K562 (cell line): ENCODE data around the gene CYB5D1. TPM values are rescaled to one million over a fixed set of nuclear protein-coding genes. Genes with fewer than 3 reads are reported as not detected.

ENCODE experiments used
- ATAC-seq: fragments of 200-7000 bp; cut with Tn5 transposase; 3 replicates; pipeline ENCODE4 v1.9.1; 2020; ENCODE audit warnings: moderate library complexity
- BruUV-seq: library from RNA; stranded (reverse); fragments of 400-500 nt; replicated peaks from 2 replicates; lab custom pipeline; 2021; lab: Mats Ljungman, UMichigan
- CTCF ChIA-PET: fragments of 300-600 bp; formaldehyde crosslinking; extraction: SDS; loops from one replicate; lab custom pipeline; 2021; ENCODE audit warnings: low intra/inter-chr PET ratio; lab: Yijun Ruan, JAX
- POLR2A ChIA-PET: fragments of 300-600, 350-650 bp; sonication (Branson Sonifier 250); formaldehyde crosslinking; extraction: SDS; loops from one replicate; lab custom pipeline; 2021; ENCODE audit warnings: antibody characterized with exemption, inconsistent platforms; lab: Yijun Ruan, JAX
- DNase-seq, 4 experiments: peaks; one replicate each; pipeline versions ENCODE4 v3.0.0 to v3.0.0-alpha.2; 2011 to 2018; ENCODE audit warnings: low spot score in 3 of 4, mixed read lengths in 3 of 4; ENCODE audit errors: extremely low read depth in 1 of 4
- FAIRE-seq: peaks from 2 replicates; lab custom pipeline; 2011; peaks lifted over from hg19 to GRCh38; lab: Jason Lieb, UNC
- H2AFZ ChIP-seq: 2 replicates; pipeline ENCODE4 v1.6.0; 2011; ENCODE audit warnings: low read depth, low read length, control low read depth, inconsistent platforms
- H3K27ac ChIP-seq: fragments of 200-600 bp; 3 replicates; pipeline ENCODE4 v1.8.0; 2011; ENCODE audit warnings: low read depth, mild to moderate bottlenecking, control low read depth, inconsistent platforms, low read length, moderate library complexity, mixed read lengths; ENCODE audit errors: extremely low read depth
- H3K27me3 ChIP-seq, 2 experiments: fragments of 300-600 bp in 1 of 2; 2 replicates in 1 of 2; 3 replicates in 1 of 2; pipeline versions ENCODE4 v1.6.0 to v1.8.0; 2011; ENCODE audit warnings: inconsistent platforms in 2 of 2, low read length in 2 of 2, mild to moderate bottlenecking in 1 of 2, mixed read lengths in 1 of 2, moderate library complexity in 1 of 2; ENCODE audit not compliant: control insufficient read depth in 2 of 2, insufficient read depth in 2 of 2
- H3K36me3 ChIP-seq: fragments of 300-600 bp; 3 replicates; pipeline ENCODE4 v1.8.0; 2011; ENCODE audit warnings: mild to moderate bottlenecking, low read length, inconsistent platforms; ENCODE audit not compliant: control insufficient read depth, insufficient read depth
- H3K4me1 ChIP-seq, 2 experiments: fragments of 200-600 bp in 1 of 2; replicated peaks in 1 of 2; 2 replicates in 1 of 2; 3 replicates in 1 of 2; pipeline versions ENCODE4 v1.5.1 to v1.8.0; 2011; ENCODE audit warnings: inconsistent platforms in 2 of 2, low read length in 2 of 2, mild to moderate bottlenecking in 1 of 2, mixed read lengths in 1 of 2, moderate library complexity in 1 of 2; ENCODE audit not compliant: control insufficient read depth in 2 of 2, insufficient read depth in 2 of 2
- H3K4me2 ChIP-seq: 2 replicates; pipeline ENCODE4 v1.6.1; 2011; ENCODE audit warnings: low read length, control low read depth, inconsistent platforms, mixed read lengths; ENCODE audit not compliant: insufficient read depth
- H3K4me3 ChIP-seq: fragments of 200-600 bp; sonication (generic), shearing (Covaris generic); 2 replicates; pipeline ENCODE4 v1.5.1; 2016; ENCODE audit warnings: control low read depth, inconsistent platforms
- H3K79me2 ChIP-seq: fragments of 200-600 bp; 3 replicates; pipeline ENCODE4 v1.8.0; 2011; ENCODE audit warnings: low read length, inconsistent platforms; ENCODE audit not compliant: control insufficient read depth, insufficient read depth
- H3K9ac ChIP-seq, 2 experiments: 2 replicates each; pipeline versions ENCODE4 v1.6.0 to v1.6.1; 2011; ENCODE audit warnings: low read depth in 2 of 2, low read length in 2 of 2, control low read depth in 1 of 2, inconsistent platforms in 1 of 2, mild to moderate bottlenecking in 1 of 2, mixed read lengths in 1 of 2; ENCODE audit not compliant: insufficient read depth in 1 of 2
- H3K9me1 ChIP-seq: one replicate; pipeline ENCODE4 v1.6.0; 2011; ENCODE audit warnings: inconsistent platforms, mild to moderate bottlenecking, low read length, moderate library complexity; ENCODE audit not compliant: control insufficient read depth, insufficient read depth
- H3K9me3 ChIP-seq: replicated peaks from 2 replicates; pipeline ENCODE4 v1.5.1; 2011; ENCODE audit warnings: low read depth, low read length, inconsistent platforms; ENCODE audit not compliant: control insufficient read depth, insufficient read depth
- H4K20me1 ChIP-seq: replicated peaks from 2 replicates; pipeline ENCODE4 v1.6.1; 2011; ENCODE audit warnings: low read length, inconsistent platforms, mixed read lengths; ENCODE audit not compliant: control insufficient read depth, insufficient read depth
- ARNT ChIP-seq, 2 experiments: fragments of 450-650 bp; IDR thresholded peaks; 2 replicates each; pipeline ENCODE4 v1.6.1; 2016; ENCODE audit warnings: mild to moderate bottlenecking in 1 of 2
- CLOCK ChIP-seq: fragments of 250-450 bp; sonication (Bioruptor Pico); IDR thresholded peaks from 2 replicates; pipeline ENCODE4 v1.4.0; 2020; ENCODE audit warnings: mild to moderate bottlenecking, moderate library complexity, borderline replicate concordance
- HOMEZ ChIP-seq: fragments of 250-450 bp; sonication (Bioruptor Pico); IDR thresholded peaks from 2 replicates; pipeline ENCODE4 v1.4.0; 2020; ENCODE audit warnings: mild to moderate bottlenecking, moderate library complexity
- PYGO2 ChIP-seq: fragments of 450-650 bp; IDR thresholded peaks from 2 replicates; pipeline ENCODE4 v1.6.1; 2016; ENCODE audit warnings: mild to moderate bottlenecking, missing genetic modification characterization, moderate library complexity, missing compliant biosample characterization
- SNAPC5 ChIP-seq: fragments of 250-450 bp; sonication (Bioruptor Pico); IDR thresholded peaks from 2 replicates; pipeline ENCODE4 v1.8.0; 2021; ENCODE audit warnings: moderate library complexity, mild to moderate bottlenecking, inconsistent platforms
- TBP ChIP-seq: optimal IDR thresholded peaks from 2 replicates; pipeline ENCODE3; 2011; ENCODE audit warnings: low read depth, low read length, improper control_type of control experiment
- TEAD4 ChIP-seq, 2 experiments: sonication (generic) in 1 of 2; formaldehyde crosslinking in 1 of 2; IDR thresholded peaks; 2 replicates each; pipeline versions ENCODE4 v1.6.1 to v1.8.0; 2012 to 2022; ENCODE audit warnings: borderline replicate concordance in 1 of 2, inconsistent platforms in 1 of 2, low read length in 1 of 2, mild to moderate bottlenecking in 1 of 2, missing genetic modification reagents in 1 of 2
- ZNF384 ChIP-seq: IDR thresholded peaks from 2 replicates; pipeline ENCODE4 v1.6.1; 2012; ENCODE audit warnings: low read depth, low read length, improper control_type of control experiment
- ZNF408 ChIP-seq: fragments of 250-450 bp; sonication (Bioruptor Pico); IDR thresholded peaks from 2 replicates; pipeline ENCODE4 v1.4.0; 2020; ENCODE audit warnings: low read depth, mild to moderate bottlenecking, moderate library complexity
- ZNF551 ChIP-seq: fragments of 250-450 bp; sonication (Bioruptor Pico); IDR thresholded peaks from 2 replicates; pipeline ENCODE4 v1.5.0; 2021; ENCODE audit warnings: mild to moderate bottlenecking, moderate library complexity
- ZSCAN32 ChIP-seq: fragments of 450-650 bp; formaldehyde crosslinking; IDR thresholded peaks from 2 replicates; pipeline ENCODE4 v1.4.0; 2020; ENCODE audit warnings: mild to moderate bottlenecking, moderate library complexity
- WGBS: fragments of 100-300 bp; shearing (Covaris generic); methylation state at CpG from one replicate; pipeline ENCODE4 v1.1.6; 2016; ENCODE audit warnings: low coverage, mixed read lengths; ENCODE audit not compliant: insufficient coverage; ENCODE audit errors: missing lambda C conversion rate; 5-methylcytosine and 5-hydroxymethylcytosine counted together
- in situ Hi-C: fragments of 300-500 bp; cut with MboI; formaldehyde crosslinking; loops from 4 replicates; pipeline ENCODE4 v1.15.0; 2018; ENCODE audit warnings: inconsistent platforms, mixed read lengths
- intact Hi-C: fragments of 100-400 bp; cut with micrococcal nuclease; formaldehyde crosslinking; loops from 2 replicates; pipeline ENCODE4 v1.14.2; 2022
- polyA plus RNA-seq, 8 experiments: library from polyadenylated mRNA; depleted of rRNA in 4 of 8; stranded (reverse) in 5 of 8; unstranded in 3 of 8; fragments of >200 nt; fragmentation: Nextera tagmentation in 2 of 8; fragmentation: Illumina TruSeq in 1 of 8; extraction: Ambion mirVana in 2 of 8; extraction: Trizol in 1 of 8; gene quantifications; 2 replicates each; pipeline versions ENCODE4 v1.2.1 to v1.2.3, GENCODE V29; 2011 to 2014; ENCODE audit warnings: inconsistent platforms in 1 of 8, missing spikeins in 1 of 8
- total RNA-seq, 7 experiments: library from RNA; depleted of rRNA in 6 of 7; stranded (reverse); fragments of >200 nt in 6 of 7; fragmentation: Illumina TruSeq in 2 of 7; extraction: Trizol in 2 of 7; gene quantifications; 2 replicates each; pipeline versions ENCODE4 v1.2.1 to v1.2.3, GENCODE V29; 2011 to 2021; ENCODE audit warnings: low replicate concordance in 1 of 7

CYB5D1 gene
- total and polyA plus RNA-seq, 9 of the 15 experiments (the other 6 are each of a cell fraction or from before 2014, with no cell fraction given), result 2.4 to 7.9 (median 5.7) TPM

GRCh38 chr17:7820231-7820630 is 37.6 kb upstream of the CYB5D1 start (continued):
- TF ChIP-seq TBP (no peak), HOMEZ (CRISPR knock-in tag) (no peak), ZNF384 (no peak), ZNF551 (CRISPR knock-in tag) (no peak)

GRCh38 chr17:7822126-7822525 is 35.7 kb upstream of the CYB5D1 start:
- H3K9me1 ChIP-seq, result no peaks in the 10 kb centered on the region
- intact Hi-C loops, result loop anchor here (1.0 to 10.0 kb wide), 4 partner anchors 35 to 223 kb away; partner anchors contain the start of genes CYB5D1, NAA38 and TMEM88

More at GRCh38 chr17:7822126-7822525, 35.7 kb upstream of the CYB5D1 start:
- POLR2A ChIA-PET, result interaction anchor here (0.6 to 1.0 kb wide), 2 partner anchors 44 to 1420 kb away, joined by 3 read pairs; no protein-coding TSS in a partner anchor
- Histone ChIP-seq H4K20me1 (no peaks in the 10 kb centered on the region; the same call in 1 of the 2 replicates), H3K27me3 (peaks cover 8 to 57% of the 10 kb centered on the region in 2 experiments), H3K4me2 (no peak overlapping the region), H2AFZ (no peak overlapping the region), H3K27ac (no peak overlapping the region), H3K9ac (no peak overlapping the region), H3K4me3 (no peak overlapping the region), H3K36me3 (no peaks in the 10 kb centered on the region), H3K4me1 (peaks cover 0 to 9% of the 10 kb centered on the region in 2 experiments; a peak in 2 of 5 replicates), H3K9me3 (no peaks in the 10 kb centered on the region)
- ATAC-seq (no peak), FAIRE-seq (no peak), DNase-seq (no peak)
- in situ Hi-C loops, result no loop called here
- CTCF ChIA-PET, result interaction anchor here (1.1 to 1.9 kb wide), 5 partner anchors 20 to 167 kb away, joined by 3 to 14 read pairs (median 4); no protein-coding TSS in a partner anchor
- BruUV-seq, result no TSS peak
- 8% methylated on average over 13 of the region's 14 CpGs for WGBS
- TF ChIP-seq SNAPC5 (no peak), CLOCK (CRISPR knock-in tag) (no peak), ZSCAN32 (CRISPR knock-in tag) (no peak), TEAD4 (IDR thresholded peaks at IDR 0.05; ENCODE audit: low read length) (no peak), TEAD4 (CRISPR knock-in tag; IDR thresholded peaks at IDR 0.05; ENCODE audit: borderline replicate concordance) (no peak), ZNF408 (CRISPR knock-in tag) (no peak), PYGO2 (tag) (no peak), ARNT (IDR thresholded peaks at IDR 0.05) (no peak)
- TF ChIP-seq, all 486 proteins: peak for 0
- H3K79me2 ChIP-seq, result no peaks in the 10 kb centered on the region
